EH (cell line): ENCODE results near the gene KCNIP1.

Experiments used
- DNase-seq: peaks from one replicate; pipeline ENCODE4 v3.0.0-alpha.2; 2015; ENCODE audit warnings: low read depth

The KCNIP1 gene

GRCh38 chr5:170642066-170642735 lies 138.4 kb downstream of the KCNIP1 start:
- no peak for DNase-seq

GRCh38 chr5:170642776-170643436 lies 139.1 kb downstream of the KCNIP1 start:
- no peak for DNase-seq

- no peak for DNase-seq
Measured at GRCh38 chr5:170643591-170643990, 139.8 kb downstream of the KCNIP1 start.

GRCh38 chr5:170644501-170644900 lies 140.7 kb downstream of the KCNIP1 start:
- no peak for DNase-seq

- peak; percentile 42 for DNase-seq
Measured at GRCh38 chr5:170648541-170648940, 144.7 kb downstream of the KCNIP1 start.

GRCh38 chr5:170650850-170651249 lies 147.0 kb downstream of the KCNIP1 start:
- no peak for DNase-seq

- DNase-seq, result no peak
Measured at GRCh38 chr5:170651604-170652277, 147.9 kb downstream of the KCNIP1 start.

GRCh38 chr5:170655476-170655875 lies 151.7 kb downstream of the KCNIP1 start:
- DNase-seq, result no peak

- DNase-seq, result no peak
Measured at GRCh38 chr5:170655920-170656319, 152.1 kb downstream of the KCNIP1 start.

- DNase-seq, result no peak
Measured at GRCh38 chr5:170656346-170656745, 152.5 kb downstream of the KCNIP1 start.

GRCh38 chr5:170660531-170660930 lies 156.7 kb downstream of the KCNIP1 start:
- no peak for DNase-seq

- no peak for DNase-seq
Measured at GRCh38 chr5:170662966-170663365, 159.1 kb downstream of the KCNIP1 start.

GRCh38 chr5:170678811-170679210 lies 175.0 kb downstream of the KCNIP1 start:
- DNase-seq, result no peak

GRCh38 chr5:170681013-170681433 lies 177.2 kb downstream of the KCNIP1 start:
- peak; percentile 50 for DNase-seq

GRCh38 chr5:170691657-170692056 lies 187.8 kb downstream of the KCNIP1 start:
- DNase-seq, result no peak

GRCh38 chr5:170693701-170694100 lies 189.9 kb downstream of the KCNIP1 start:
- no peak for DNase-seq

GRCh38 chr5:170694911-170695310 lies 191.1 kb downstream of the KCNIP1 start:
- DNase-seq, result no peak

GRCh38 chr5:170697031-170697430 lies 193.2 kb downstream of the KCNIP1 start:
- DNase-seq, result no peak

GRCh38 chr5:170700503-170700902 lies 196.7 kb downstream of the KCNIP1 start:
- no peak for DNase-seq

- no peak for DNase-seq
Measured at GRCh38 chr5:170701334-170701733, 197.5 kb downstream of the KCNIP1 start.

GRCh38 chr5:170704417-170705192 lies 200.8 kb downstream of the KCNIP1 start:
- DNase-seq, result no peak

- DNase-seq, result no peak
Measured at GRCh38 chr5:170709640-170710039, 205.8 kb downstream of the KCNIP1 start.
